ENCODE measurements around the gene EVI2A. TPM values are rescaled to one million over a fixed set of nuclear protein-coding genes. Genes with fewer than 3 reads are reported as not detected.

The EVI2A gene
- total RNA-seq, 1 donor, result 191 TPM

DNA sequence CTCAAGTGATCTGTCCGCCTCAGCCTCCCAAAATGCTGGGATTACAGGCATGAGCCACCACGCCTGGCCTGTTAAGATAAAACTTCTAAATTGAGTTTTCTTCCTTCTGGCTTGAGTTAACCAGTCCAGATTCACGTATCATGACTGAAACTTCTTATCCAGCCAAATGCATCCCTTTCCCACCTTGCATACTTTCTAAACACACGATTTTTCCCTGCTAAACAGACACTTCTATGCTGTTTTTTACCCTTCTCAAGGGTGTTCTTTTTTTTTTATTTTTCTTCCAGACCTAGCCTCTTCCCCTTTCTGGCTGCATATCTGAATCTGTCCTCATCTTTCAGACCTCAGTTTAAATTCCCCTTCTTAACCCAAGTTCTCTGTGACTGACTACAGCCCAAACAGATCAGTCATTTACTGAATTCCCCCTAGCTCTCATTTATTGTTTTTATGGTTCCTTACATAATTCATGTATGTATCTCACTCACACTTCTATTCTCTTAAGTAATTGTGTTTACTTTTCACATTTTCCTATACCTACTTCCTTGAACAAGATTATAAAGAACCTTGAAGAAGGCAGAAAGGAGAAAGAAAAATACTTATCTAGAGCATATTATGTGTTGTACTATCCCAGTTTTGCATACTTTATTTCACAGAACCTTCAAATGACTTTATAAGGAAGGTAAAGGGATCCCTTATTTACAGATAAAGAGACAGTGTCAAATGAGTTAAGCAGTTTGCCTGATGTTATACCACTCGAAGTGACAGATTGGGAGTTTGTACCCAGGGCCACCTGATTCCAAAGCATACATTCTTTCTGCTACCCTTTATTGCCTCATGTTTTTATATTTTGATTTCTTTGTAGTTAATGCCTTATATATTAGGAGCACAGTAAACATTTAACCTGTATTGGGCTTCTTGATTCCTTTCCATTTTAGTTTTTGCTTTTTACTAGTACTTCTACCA, 12.8 kb downstream of the EVI2A start:
- H3K4me2 ChIP-seq (ENCODE audit: insufficient read depth, low read length), result no peak overlapping the region
- peaks cover 2% of the 10 kb centered on the region for H3K36me3 ChIP-seq (ENCODE audit: insufficient read depth, low read length)
- H4K20me1 ChIP-seq (ENCODE audit: insufficient read depth, low read length), result no peaks in the 10 kb centered on the region
- no peak for DNase-seq (ENCODE audit: insufficient read length, low spot score, missing footprints)
- peaks cover 27% of the 10 kb centered on the region for H3K79me2 ChIP-seq (ENCODE audit: insufficient read depth, low read length)
- no peak overlapping the region for H3K27ac ChIP-seq (ENCODE audit: low read depth, low read length)
- H3K4me1 ChIP-seq (ENCODE audit: insufficient read depth, low read length), result peaks cover 6% of the 10 kb centered on the region
- TF ChIP-seq, protein P1, sequence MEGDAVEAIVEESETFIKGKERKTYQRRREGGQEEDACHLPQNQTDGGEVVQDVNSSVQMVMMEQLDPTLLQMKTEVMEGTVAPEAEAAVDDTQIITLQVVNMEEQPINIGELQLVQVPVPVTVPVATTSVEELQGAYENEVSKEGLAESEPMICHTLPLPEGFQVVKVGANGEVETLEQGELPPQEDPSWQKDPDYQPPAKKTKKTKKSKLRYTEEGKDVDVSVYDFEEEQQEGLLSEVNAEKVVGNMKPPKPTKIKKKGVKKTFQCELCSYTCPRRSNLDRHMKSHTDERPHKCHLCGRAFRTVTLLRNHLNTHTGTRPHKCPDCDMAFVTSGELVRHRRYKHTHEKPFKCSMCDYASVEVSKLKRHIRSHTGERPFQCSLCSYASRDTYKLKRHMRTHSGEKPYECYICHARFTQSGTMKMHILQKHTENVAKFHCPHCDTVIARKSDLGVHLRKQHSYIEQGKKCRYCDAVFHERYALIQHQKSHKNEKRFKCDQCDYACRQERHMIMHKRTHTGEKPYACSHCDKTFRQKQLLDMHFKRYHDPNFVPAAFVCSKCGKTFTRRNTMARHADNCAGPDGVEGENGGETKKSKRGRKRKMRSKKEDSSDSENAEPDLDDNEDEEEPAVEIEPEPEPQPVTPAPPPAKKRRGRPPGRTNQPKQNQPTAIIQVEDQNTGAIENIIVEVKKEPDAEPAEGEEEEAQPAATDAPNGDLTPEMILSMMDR (IDR thresholded peaks at IDR 0.05; ENCODE audit: extremely low read depth, low read depth, low read length), result no peak
- H3K9me3 ChIP-seq (ENCODE audit: low read depth, low read length), result no peaks in the 10 kb centered on the region
- no peak overlapping the region for H2AFZ ChIP-seq (ENCODE audit: low read length)
- no peak overlapping the region for H3K4me3 ChIP-seq (ENCODE audit: insufficient read depth, low read length)
- no peaks in the 10 kb centered on the region for H3K27me3 ChIP-seq (ENCODE audit: insufficient read depth, low read length)

DNA sequence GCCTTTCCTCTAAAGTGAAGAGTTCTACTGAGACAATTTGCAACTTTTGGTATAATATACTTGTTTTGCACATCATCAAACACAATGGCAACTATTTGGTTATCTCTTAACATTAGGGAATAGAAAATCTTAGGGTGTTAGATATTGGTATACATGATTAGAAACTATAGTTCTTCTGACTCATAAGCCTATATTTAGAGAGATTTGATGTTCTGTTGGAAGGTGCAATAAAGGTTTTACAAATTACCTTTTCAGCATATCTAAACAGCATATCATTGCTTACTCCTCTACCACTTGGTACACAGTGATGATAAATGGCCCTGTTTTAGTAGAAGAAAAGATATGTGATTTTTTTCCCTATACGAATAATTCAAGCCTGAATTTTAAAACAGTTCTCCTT, 13.8 kb downstream of the EVI2A start:
- H3K4me3 ChIP-seq (ENCODE audit: insufficient read depth, low read length), result no peak overlapping the region
- peaks cover 27% of the 10 kb centered on the region for H3K79me2 ChIP-seq (ENCODE audit: insufficient read depth, low read length)
- no peaks in the 10 kb centered on the region for H3K9me3 ChIP-seq (ENCODE audit: low read depth, low read length)
- H3K27me3 ChIP-seq (ENCODE audit: insufficient read depth, low read length), result no peaks in the 10 kb centered on the region
- H3K4me1 ChIP-seq (ENCODE audit: insufficient read depth, low read length), result no peaks in the 10 kb centered on the region
- H2AFZ ChIP-seq (ENCODE audit: low read length), result no peak overlapping the region
- no peak for DNase-seq (ENCODE audit: insufficient read length, low spot score, missing footprints)
- no peak overlapping the region for H3K4me2 ChIP-seq (ENCODE audit: insufficient read depth, low read length)
- peaks cover 2% of the 10 kb centered on the region for H3K36me3 ChIP-seq (ENCODE audit: insufficient read depth, low read length)
- H3K27ac ChIP-seq (ENCODE audit: low read depth, low read length), result no peak overlapping the region
- no peaks in the 10 kb centered on the region for H4K20me1 ChIP-seq (ENCODE audit: insufficient read depth, low read length)
- TF ChIP-seq, protein P1 (IDR thresholded peaks at IDR 0.05; ENCODE audit: extremely low read depth, low read depth, low read length), result no peak

DNA sequence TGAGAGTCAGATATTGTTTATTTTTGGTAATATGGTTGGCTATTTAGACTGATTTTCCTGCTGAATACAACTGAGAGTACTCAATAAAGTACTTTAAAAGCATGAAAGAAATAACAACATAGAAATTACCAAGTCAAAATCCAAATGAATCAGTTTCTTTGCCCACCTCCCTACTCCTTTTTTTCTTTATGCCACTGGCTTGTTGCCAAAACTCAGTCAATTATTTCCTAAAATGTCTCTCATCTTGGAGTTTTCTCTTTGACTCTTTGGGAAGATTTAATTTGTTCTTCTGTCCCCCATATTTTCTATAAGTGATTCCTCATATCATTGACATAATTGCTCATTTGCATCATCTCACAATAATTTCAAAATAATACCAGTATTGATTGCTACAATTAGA, 21.8 kb downstream of the EVI2A start:
- Histone ChIP-seq H3K27ac (ENCODE audit: low read depth, low read length) (no peak overlapping the region), H3K4me3 (ENCODE audit: insufficient read depth, low read length) (no peak overlapping the region), H4K20me1 (ENCODE audit: insufficient read depth, low read length) (no peaks in the 10 kb centered on the region), H3K4me1 (ENCODE audit: insufficient read depth, low read length) (no peaks in the 10 kb centered on the region), H3K4me2 (ENCODE audit: insufficient read depth, low read length) (no peak overlapping the region), H3K79me2 (ENCODE audit: insufficient read depth, low read length) (peaks cover 6% of the 10 kb centered on the region), H3K27me3 (ENCODE audit: insufficient read depth, low read length) (no peaks in the 10 kb centered on the region), H2AFZ (ENCODE audit: low read length) (no peak overlapping the region), H3K9me3 (ENCODE audit: low read depth, low read length) (no peaks in the 10 kb centered on the region), H3K36me3 (ENCODE audit: insufficient read depth, low read length) (no peaks in the 10 kb centered on the region)
- TF ChIP-seq, protein P1 (IDR thresholded peaks at IDR 0.05; ENCODE audit: extremely low read depth, low read depth, low read length), result no peak
- DNase-seq (ENCODE audit: insufficient read length, low spot score, missing footprints), result no peak

DNA sequence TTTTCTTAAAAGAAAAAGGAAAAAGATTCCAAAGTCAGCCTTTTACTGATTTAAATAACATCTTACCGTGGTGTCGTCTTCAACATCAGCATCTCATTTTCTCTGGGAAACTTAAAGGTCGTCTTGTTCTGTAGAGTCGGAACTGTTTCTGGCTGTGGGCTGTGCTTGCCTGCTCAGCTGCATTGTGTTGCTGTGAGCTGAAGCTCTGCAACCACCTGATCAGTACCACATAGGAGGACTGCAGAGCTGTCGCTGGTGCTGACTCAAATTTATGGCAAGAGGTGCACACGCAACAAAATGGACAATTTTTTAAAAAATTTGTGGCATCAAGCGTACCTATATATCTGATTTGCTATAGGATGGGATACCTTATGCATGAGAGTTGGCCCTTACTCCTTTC, 24.3 kb downstream of the EVI2A start, which contains the start of gene OMG:
Gene OMG, minus strand, starts transcription at position 150 of the 400 bp plus-strand sequence. CDS start 908 bp downstream, outside the sequence.
- Histone ChIP-seq H2AFZ (ENCODE audit: low read length) (no peak within 1 kb of the TSS), H3K4me2 (ENCODE audit: insufficient read depth, low read length) (no peak within 1 kb of the TSS), H3K27ac (ENCODE audit: low read depth, low read length) (no peak within 1 kb of the TSS), H3K36me3 (ENCODE audit: insufficient read depth, low read length) (no peaks in the 10 kb centered on the region), H3K79me2 (ENCODE audit: insufficient read depth, low read length) (peaks cover 3% of the 10 kb centered on the region), H3K9me3 (ENCODE audit: low read depth, low read length) (no peaks in the 10 kb centered on the region), H3K4me3 (ENCODE audit: insufficient read depth, low read length) (no peak within 1 kb of the TSS), H3K4me1 (ENCODE audit: insufficient read depth, low read length) (no peaks in the 10 kb centered on the region), H3K27me3 (ENCODE audit: insufficient read depth, low read length) (no peaks in the 10 kb centered on the region), H4K20me1 (ENCODE audit: insufficient read depth, low read length) (no peaks in the 10 kb centered on the region)
- no peak for DNase-seq (ENCODE audit: insufficient read length, low spot score, missing footprints)
- TF ChIP-seq, protein P1 (IDR thresholded peaks at IDR 0.05; ENCODE audit: extremely low read depth, low read depth, low read length), result no peak

Data from osteoblast (primary cell).